ENCODE measurements around the gene ITGB6. TPM values are rescaled to one million over a fixed set of nuclear protein-coding genes. Genes with fewer than 3 reads are reported as not detected.

ITGB6 gene
- polyA plus RNA-seq, 2 of the 4 experiments (the other 2 are of a cell fraction) = 4.2 to 5.0 TPM

DNA sequence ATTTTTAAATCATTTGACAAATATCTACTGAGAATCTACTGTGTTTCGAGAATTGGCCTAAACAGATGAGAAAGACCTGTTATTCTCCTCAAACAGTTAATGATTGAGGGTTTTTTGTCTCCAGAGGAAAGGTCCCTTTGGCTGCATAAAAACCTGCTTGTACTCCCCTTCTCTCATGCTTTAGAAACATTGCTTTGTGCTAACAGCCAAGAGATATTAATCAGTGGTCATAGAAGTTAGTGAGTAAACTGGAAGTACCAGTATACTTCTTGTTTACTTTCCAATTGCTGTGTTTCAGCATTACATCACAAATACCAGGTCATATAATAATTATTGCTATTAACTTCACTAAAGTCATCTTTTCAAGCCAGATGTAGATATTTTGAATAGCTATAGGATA lies 34.1 kb downstream of the ITGB6 start:
- ATAC-seq (no peak), FAIRE-seq (no peak), DNase-seq (ENCODE audit: low read depth in 1 of 2, low spot score in 1 of 2) (no peak)
- ChIA-PET POLR2A (no interaction called here), CTCF (interaction anchor here (0.9 kb wide), 1 partner anchor 883 kb away, joined by 3 read pairs; no protein-coding TSS in a partner anchor)
- 84% methylated on average over 1 of the region's 1 CpG for WGBS (ENCODE audit: missing lambda C conversion rate)
- H3K4me3 ChIP-seq = no peak overlapping the region
- no peak overlapping the region for H3K4me2 ChIP-seq
- H3K9me3 ChIP-seq = no peaks in the 10 kb centered on the region
- peaks cover 11% of the 10 kb centered on the region for H3K4me1 ChIP-seq
- no peak overlapping the region for H3K27ac ChIP-seq
- TF ChIP-seq RAD21 (conservative IDR thresholded peaks at IDR 0.05 in 1 of 2, IDR thresholded peaks at IDR 0.05 in 1 of 2) = no peak
- no peak for TF ChIP-seq HOXA7 (CRISPR knock-in tag; IDR thresholded peaks at IDR 0.05)
- no peak for TF ChIP-seq SMC3 (IDR thresholded peaks at IDR 0.05)
- TF ChIP-seq MYC (IDR thresholded peaks at IDR 0.05; ENCODE audit: borderline replicate concordance, low read length) = no peak
- TF ChIP-seq RCOR1 (IDR thresholded peaks at IDR 0.05; ENCODE audit: low read depth, low read length) = no peak
- no peak for TF ChIP-seq EHMT2 (IDR thresholded peaks at IDR 0.05; ENCODE audit: low read depth)
- no peak for TF ChIP-seq HOXB13 (CRISPR knock-in tag; IDR thresholded peaks at IDR 0.05; ENCODE audit: low read depth)
- no peak for TF ChIP-seq HOXB5 (CRISPR knock-in tag; IDR thresholded peaks at IDR 0.05)
- no peak for TF ChIP-seq HEYL (CRISPR knock-in tag; IDR thresholded peaks at IDR 0.05)
- TF ChIP-seq ZNF302 (CRISPR knock-in tag; IDR thresholded peaks at IDR 0.05) = no peak
- no peak for TF ChIP-seq CBX2 (IDR thresholded peaks at IDR 0.05; ENCODE audit: borderline replicate concordance, low read depth)
- TF ChIP-seq FOSL2 (IDR thresholded peaks at IDR 0.05) = no peak
- TF ChIP-seq FOSL2 (CRISPR knock-in tag; IDR thresholded peaks at IDR 0.05) = no peak
- no peak for TF ChIP-seq TFCP2L1 (CRISPR knock-in tag; IDR thresholded peaks at IDR 0.05)
- TF ChIP-seq POLR2A (IDR thresholded peaks at IDR 0.05; ENCODE audit: low read length) = no peak
- TF ChIP-seq, protein P1, sequence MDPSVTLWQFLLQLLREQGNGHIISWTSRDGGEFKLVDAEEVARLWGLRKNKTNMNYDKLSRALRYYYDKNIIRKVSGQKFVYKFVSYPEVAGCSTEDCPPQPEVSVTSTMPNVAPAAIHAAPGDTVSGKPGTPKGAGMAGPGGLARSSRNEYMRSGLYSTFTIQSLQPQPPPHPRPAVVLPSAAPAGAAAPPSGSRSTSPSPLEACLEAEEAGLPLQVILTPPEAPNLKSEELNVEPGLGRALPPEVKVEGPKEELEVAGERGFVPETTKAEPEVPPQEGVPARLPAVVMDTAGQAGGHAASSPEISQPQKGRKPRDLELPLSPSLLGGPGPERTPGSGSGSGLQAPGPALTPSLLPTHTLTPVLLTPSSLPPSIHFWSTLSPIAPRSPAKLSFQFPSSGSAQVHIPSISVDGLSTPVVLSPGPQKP (IDR thresholded peaks at IDR 0.05; ENCODE audit: low read depth, low read length) = no peak
- TF ChIP-seq, protein P2, sequence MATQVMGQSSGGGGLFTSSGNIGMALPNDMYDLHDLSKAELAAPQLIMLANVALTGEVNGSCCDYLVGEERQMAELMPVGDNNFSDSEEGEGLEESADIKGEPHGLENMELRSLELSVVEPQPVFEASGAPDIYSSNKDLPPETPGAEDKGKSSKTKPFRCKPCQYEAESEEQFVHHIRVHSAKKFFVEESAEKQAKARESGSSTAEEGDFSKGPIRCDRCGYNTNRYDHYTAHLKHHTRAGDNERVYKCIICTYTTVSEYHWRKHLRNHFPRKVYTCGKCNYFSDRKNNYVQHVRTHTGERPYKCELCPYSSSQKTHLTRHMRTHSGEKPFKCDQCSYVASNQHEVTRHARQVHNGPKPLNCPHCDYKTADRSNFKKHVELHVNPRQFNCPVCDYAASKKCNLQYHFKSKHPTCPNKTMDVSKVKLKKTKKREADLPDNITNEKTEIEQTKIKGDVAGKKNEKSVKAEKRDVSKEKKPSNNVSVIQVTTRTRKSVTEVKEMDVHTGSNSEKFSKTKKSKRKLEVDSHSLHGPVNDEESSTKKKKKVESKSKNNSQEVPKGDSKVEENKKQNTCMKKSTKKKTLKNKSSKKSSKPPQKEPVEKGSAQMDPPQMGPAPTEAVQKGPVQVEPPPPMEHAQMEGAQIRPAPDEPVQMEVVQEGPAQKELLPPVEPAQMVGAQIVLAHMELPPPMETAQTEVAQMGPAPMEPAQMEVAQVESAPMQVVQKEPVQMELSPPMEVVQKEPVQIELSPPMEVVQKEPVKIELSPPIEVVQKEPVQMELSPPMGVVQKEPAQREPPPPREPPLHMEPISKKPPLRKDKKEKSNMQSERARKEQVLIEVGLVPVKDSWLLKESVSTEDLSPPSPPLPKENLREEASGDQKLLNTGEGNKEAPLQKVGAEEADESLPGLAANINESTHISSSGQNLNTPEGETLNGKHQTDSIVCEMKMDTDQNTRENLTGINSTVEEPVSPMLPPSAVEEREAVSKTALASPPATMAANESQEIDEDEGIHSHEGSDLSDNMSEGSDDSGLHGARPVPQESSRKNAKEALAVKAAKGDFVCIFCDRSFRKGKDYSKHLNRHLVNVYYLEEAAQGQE (IDR thresholded peaks at IDR 0.05) = no peak
- no peak for TF ChIP-seq ESRRA (IDR thresholded peaks at IDR 0.05; ENCODE audit: borderline replicate concordance, low read length)
- no peak for TF ChIP-seq CTCF (IDR thresholded peaks at IDR 0.05)
- TF ChIP-seq JUNB (IDR thresholded peaks at IDR 0.05) = no peak

DNA sequence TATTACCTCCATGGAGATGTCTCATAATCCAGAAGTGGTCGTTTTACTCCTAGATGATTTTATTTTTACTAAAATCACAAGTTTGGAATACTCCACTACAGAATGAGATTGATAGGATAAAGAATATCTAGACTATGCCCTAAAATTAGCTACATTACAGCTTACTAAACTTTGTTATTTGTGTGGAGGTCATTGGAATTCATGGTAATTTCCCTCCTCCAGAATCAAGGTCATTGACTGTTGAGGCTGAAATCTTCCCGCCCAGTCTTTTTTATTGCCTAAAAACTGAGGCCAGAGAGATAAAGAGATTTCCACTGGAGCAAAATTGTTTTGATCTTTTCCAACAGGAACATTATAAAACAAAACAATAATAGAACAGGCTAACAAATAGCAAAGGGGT lies 35.0 kb downstream of the ITGB6 start:
- no peak for ATAC-seq
- no peak for TF ChIP-seq KDM1A (IDR thresholded peaks at IDR 0.05; ENCODE audit: low read depth)
- no peak for TF ChIP-seq FOXS1 (CRISPR knock-in tag; IDR thresholded peaks at IDR 0.05)
- TF ChIP-seq POLR2AphosphoS2 (conservative IDR thresholded peaks at IDR 0.05; ENCODE audit: low read length) = no peak
- TF ChIP-seq SMC3 (IDR thresholded peaks at IDR 0.05) = no peak
- no peak for TF ChIP-seq ATOH8 (CRISPR knock-in tag; IDR thresholded peaks at IDR 0.05; ENCODE audit: low read depth)
- TF ChIP-seq, protein P3, sequence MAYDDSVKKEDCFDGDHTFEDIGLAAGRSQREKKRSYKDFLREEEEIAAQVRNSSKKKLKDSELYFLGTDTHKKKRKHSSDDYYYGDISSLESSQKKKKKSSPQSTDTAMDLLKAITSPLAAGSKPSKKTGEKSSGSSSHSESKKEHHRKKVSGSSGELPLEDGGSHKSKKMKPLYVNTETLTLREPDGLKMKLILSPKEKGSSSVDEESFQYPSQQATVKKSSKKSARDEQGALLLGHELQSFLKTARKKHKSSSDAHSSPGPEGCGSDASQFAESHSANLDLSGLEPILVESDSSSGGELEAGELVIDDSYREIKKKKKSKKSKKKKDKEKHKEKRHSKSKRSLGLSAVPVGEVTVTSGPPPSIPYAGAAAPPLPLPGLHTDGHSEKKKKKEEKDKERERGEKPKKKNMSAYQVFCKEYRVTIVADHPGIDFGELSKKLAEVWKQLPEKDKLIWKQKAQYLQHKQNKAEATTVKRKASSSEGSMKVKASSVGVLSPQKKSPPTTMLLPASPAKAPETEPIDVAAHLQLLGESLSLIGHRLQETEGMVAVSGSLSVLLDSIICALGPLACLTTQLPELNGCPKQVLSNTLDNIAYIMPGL (CRISPR knock-in tag; IDR thresholded peaks at IDR 0.05; ENCODE audit: borderline replicate concordance) = no peak
- TF ChIP-seq JUN (IDR thresholded peaks at IDR 0.05) = no peak
- TF ChIP-seq, protein P4, sequence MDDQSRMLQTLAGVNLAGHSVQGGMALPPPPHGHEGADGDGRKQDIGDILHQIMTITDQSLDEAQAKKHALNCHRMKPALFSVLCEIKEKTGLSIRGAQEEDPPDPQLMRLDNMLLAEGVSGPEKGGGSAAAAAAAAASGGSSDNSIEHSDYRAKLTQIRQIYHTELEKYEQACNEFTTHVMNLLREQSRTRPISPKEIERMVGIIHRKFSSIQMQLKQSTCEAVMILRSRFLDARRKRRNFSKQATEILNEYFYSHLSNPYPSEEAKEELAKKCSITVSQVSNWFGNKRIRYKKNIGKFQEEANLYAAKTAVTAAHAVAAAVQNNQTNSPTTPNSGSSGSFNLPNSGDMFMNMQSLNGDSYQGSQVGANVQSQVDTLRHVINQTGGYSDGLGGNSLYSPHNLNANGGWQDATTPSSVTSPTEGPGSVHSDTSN (IDR thresholded peaks at IDR 0.05) = no peak
- no peak for TF ChIP-seq HES2 (IDR thresholded peaks at IDR 0.05)
- no peak for TF ChIP-seq EHMT2 (IDR thresholded peaks at IDR 0.05; ENCODE audit: low read depth)
- no peak for TF ChIP-seq ZFP36 (IDR thresholded peaks at IDR 0.05; ENCODE audit: borderline replicate concordance, partially characterized antibody)
- no peak for FAIRE-seq
- no peak overlapping the region for H3K4me3 ChIP-seq
- POLR2A ChIA-PET = no interaction called here
- H3K4me2 ChIP-seq = no peak overlapping the region
- DNase-seq (ENCODE audit: low read depth in 1 of 2, low spot score in 1 of 2) = no peak
- no peaks in the 10 kb centered on the region for H3K9me3 ChIP-seq
- CTCF ChIA-PET = interaction anchor here (0.7 to 2.7 kb wide), 4 partner anchors 9 to 46 kb away, joined by 3 to 8 read pairs (median 3); no protein-coding TSS in a partner anchor
- H3K4me1 ChIP-seq = peaks cover 11% of the 10 kb centered on the region
- 78% methylated on average over 2 of the region's 2 CpGs for WGBS (ENCODE audit: missing lambda C conversion rate)
- H3K27ac ChIP-seq = no peak overlapping the region

Data from A549 (cell line).